BLaER1 (cell line): ENCODE data around the gene WBP1.
A peak's percentile ranks its signal among the peaks of the same experiment; 100 is the strongest.

Experiments
- H3K27ac ChIP-seq: shearing (Covaris generic); formaldehyde crosslinking; 2 replicates; pipeline ENCODE4 v1.8.1; 2022
- H3K27me3 ChIP-seq: shearing (Covaris generic); formaldehyde crosslinking; 2 replicates; pipeline ENCODE4 v1.8.1; 2022
- H3K36me3 ChIP-seq: shearing (Covaris generic); formaldehyde crosslinking; 2 replicates; pipeline ENCODE4 v1.8.1; 2022
- H3K4me1 ChIP-seq: shearing (Covaris generic); formaldehyde crosslinking; 2 replicates; pipeline ENCODE4 v1.8.1; 2022
- H3K4me2 ChIP-seq: shearing (Covaris generic); formaldehyde crosslinking; 2 replicates; pipeline ENCODE4 v1.8.1; 2022
- H3K4me3 ChIP-seq: shearing (Covaris generic); formaldehyde crosslinking; 2 replicates; pipeline ENCODE4 v1.8.1; 2022
- H3K9ac ChIP-seq: shearing (Covaris generic); formaldehyde crosslinking; 2 replicates; pipeline ENCODE4 v1.8.1; 2022
- H3K9me3 ChIP-seq: shearing (Covaris generic); formaldehyde crosslinking; 2 replicates; pipeline ENCODE4 v1.8.1; 2022
- H4K20me1 ChIP-seq: shearing (Covaris generic); formaldehyde crosslinking; 2 replicates; pipeline ENCODE4 v1.8.1; 2022
- Cebpa-rat ChIP-seq: shearing (Covaris generic); IDR thresholded peaks from 2 replicates; pipeline ENCODE4 v1.8.1; 2022

Gene WBP1

GRCh38 chr2:74501335-74502071, 43.3 kb downstream of the WBP1 start:
- TF ChIP-seq Cebpa-rat: no peak
- Histone ChIP-seq H3K9ac (no peak overlapping the region), H3K36me3 (peaks cover 20% of the 10 kb centered on the region), H3K4me3 (no peak overlapping the region), H3K4me1 (peaks cover 25% of the 10 kb centered on the region), H3K9me3 (no peaks in the 10 kb centered on the region; the same call in 1 of the 2 replicates), H3K27me3 (peaks cover 95% of the 10 kb centered on the region), H4K20me1 (peaks cover 68% of the 10 kb centered on the region), H3K27ac (no peak overlapping the region), H3K4me2 (no peak overlapping the region)

- H3K9me3 ChIP-seq: no peaks in the 10 kb centered on the region; the same call in 1 of the 2 replicates
- peaks cover 61% of the 10 kb centered on the region for H4K20me1 ChIP-seq
- no peak overlapping the region for H3K4me3 ChIP-seq
- H3K4me2 ChIP-seq: no peak overlapping the region
- H3K27ac ChIP-seq: no peak overlapping the region
- H3K27me3 ChIP-seq: peaks cover 88% of the 10 kb centered on the region
- peaks cover 31% of the 10 kb centered on the region for H3K4me1 ChIP-seq
- no peak overlapping the region for H3K9ac ChIP-seq
- peaks cover 15% of the 10 kb centered on the region for H3K36me3 ChIP-seq
- TF ChIP-seq Cebpa-rat: no peak
These were observed 44.0 kb downstream of the WBP1 start for GRCh38 chr2:74502147-74502719.

- H3K4me2 ChIP-seq: no peak overlapping the region; the same call in 1 of the 2 replicates
- peaks cover 15% of the 10 kb centered on the region for H3K36me3 ChIP-seq
- H4K20me1 ChIP-seq: peaks cover 54% of the 10 kb centered on the region
- H3K27me3 ChIP-seq: peaks cover 81% of the 10 kb centered on the region
- H3K9me3 ChIP-seq: no peaks in the 10 kb centered on the region; the same call in 1 of the 2 replicates
- H3K4me1 ChIP-seq: peaks cover 33% of the 10 kb centered on the region
- no peak overlapping the region for H3K4me3 ChIP-seq
- no peak overlapping the region for H3K9ac ChIP-seq
- H3K27ac ChIP-seq: no peak overlapping the region
- no peak for TF ChIP-seq Cebpa-rat
These were observed 44.7 kb downstream of the WBP1 start for GRCh38 chr2:74502720-74503505.

- H3K4me2 ChIP-seq: no peak overlapping the region; the same call in 1 of the 2 replicates
- H3K4me1 ChIP-seq: peaks cover 39% of the 10 kb centered on the region
- TF ChIP-seq Cebpa-rat: no peak
- peaks cover 45% of the 10 kb centered on the region for H4K20me1 ChIP-seq
- H3K27ac ChIP-seq: no peak overlapping the region
- H3K27me3 ChIP-seq: peaks cover 81% of the 10 kb centered on the region
- peaks cover 15% of the 10 kb centered on the region for H3K36me3 ChIP-seq
- no peak overlapping the region for H3K9ac ChIP-seq
- no peaks in the 10 kb centered on the region for H3K9me3 ChIP-seq
- H3K4me3 ChIP-seq: no peak overlapping the region
These were observed 45.6 kb downstream of the WBP1 start for GRCh38 chr2:74503506-74504475.

GRCh38 chr2:74504591-74504990, 46.4 kb downstream of the WBP1 start:
- peaks cover 37% of the 10 kb centered on the region for H4K20me1 ChIP-seq
- peaks cover 81% of the 10 kb centered on the region for H3K27me3 ChIP-seq
- peaks cover 15% of the 10 kb centered on the region for H3K36me3 ChIP-seq
- no peak overlapping the region for H3K27ac ChIP-seq
- no peaks in the 10 kb centered on the region for H3K9me3 ChIP-seq
- peaks cover 39% of the 10 kb centered on the region for H3K4me1 ChIP-seq
- H3K4me2 ChIP-seq: no peak overlapping the region
- TF ChIP-seq Cebpa-rat: no peak
- H3K4me3 ChIP-seq: no peak overlapping the region
- no peak overlapping the region for H3K9ac ChIP-seq

GRCh38 chr2:74505448-74506246, 47.4 kb downstream of the WBP1 start:
- Histone ChIP-seq H3K9ac (0 out of 2 replicates have a peak overlapping the region, but pooled peaks have one; percentile 3), H3K4me2 (peak overlapping the region; percentile 76), H3K9me3 (no peaks in the 10 kb centered on the region), H3K27me3 (peaks cover 81% of the 10 kb centered on the region), H3K36me3 (peaks cover 15% of the 10 kb centered on the region), H3K27ac (no peak overlapping the region), H3K4me1 (peaks cover 39% of the 10 kb centered on the region), H4K20me1 (peaks cover 27% of the 10 kb centered on the region), H3K4me3 (no peak overlapping the region)
- no peak for TF ChIP-seq Cebpa-rat

- H3K9ac ChIP-seq: peak within 1 kb of the TSS; percentile 98
- peak within 1 kb of the TSS; percentile 95 for H3K4me2 ChIP-seq
- peak within 1 kb of the TSS; percentile 82 for H3K4me3 ChIP-seq
- H3K36me3 ChIP-seq: peaks cover 15% of the 10 kb centered on the region
- peak within 1 kb of the TSS; percentile 99 for H3K27ac ChIP-seq
- TF ChIP-seq Cebpa-rat: no peak; the same call in 1 of the 2 replicates
- no peaks in the 10 kb centered on the region for H3K9me3 ChIP-seq
- H3K4me1 ChIP-seq: peaks cover 39% of the 10 kb centered on the region
- H4K20me1 ChIP-seq: 0 out of 2 replicates have a peak, but pooled peaks cover 13% of the 10 kb centered on the region
- peaks cover 81% of the 10 kb centered on the region for H3K27me3 ChIP-seq
These were observed 49.1 kb downstream of the WBP1 start, which contains the start of gene PCGF1 for GRCh38 chr2:74507145-74507925. TSS of gene PCGF1 (minus strand) at chr2:74507695. CDS start at chr2:74507668, 27 bp downstream.
